H1 (cell line): ENCODE measurements around the gene MYBL2.

ENCODE experiments used
- CHD1 ChIP-seq: IDR thresholded peaks from 2 replicates; pipeline ENCODE4 v1.6.1; 2012; ENCODE audit warnings: low read depth, low read length, improper control_type of control experiment
- EZH2 ChIP-seq: fragments of 200-600 bp; sonication (generic); IDR thresholded peaks from 2 replicates; pipeline ENCODE4 v1.7.1; 2012; ENCODE audit warnings: low read depth, mild to moderate bottlenecking, moderate library complexity, low read length, inconsistent platforms; ENCODE audit not compliant: severe bottlenecking
- HDAC6 ChIP-seq: IDR thresholded peaks from one replicate; pipeline ENCODE4 v1.7.1; 2012; ENCODE audit warnings: low read depth, mild to moderate bottlenecking, inconsistent platforms, low read length, moderate library complexity
- JUND ChIP-seq: IDR thresholded peaks from 2 replicates; pipeline ENCODE4 v1.6.1; 2011; ENCODE audit warnings: mild to moderate bottlenecking, improper control_type of control experiment, low read length
- KDM1A ChIP-seq: fragments of 200-600, 300-600 bp; sonication (generic); IDR thresholded peaks from 2 replicates; pipeline ENCODE4 v1.7.1; 2016; ENCODE audit warnings: mild to moderate bottlenecking, low read length, borderline replicate concordance
- POLR2A ChIP-seq, 2 experiments: IDR thresholded peaks; 1 replicate in 1 of 2; 2 replicates in 1 of 2; pipeline ENCODE4 v1.6.1; 2011; ENCODE audit warnings: low read depth in 2 of 2, low read length in 2 of 2, mild to moderate bottlenecking in 2 of 2; ENCODE audit errors: control extremely low read depth in 1 of 2
- POLR2AphosphoS5 ChIP-seq: IDR thresholded peaks from 2 replicates; pipeline ENCODE4 v1.6.1; 2011; ENCODE audit warnings: low read depth, low read length
- RFX5 ChIP-seq: IDR thresholded peaks from 2 replicates; pipeline ENCODE4 v1.6.1; 2011; ENCODE audit warnings: low read depth, low read length, improper control_type of control experiment, borderline replicate concordance
- RNF2 ChIP-seq: fragments of 200-900, 300-1000 bp; sonication (generic); IDR thresholded peaks from 2 replicates; pipeline ENCODE4 v1.7.1; 2016; ENCODE audit warnings: borderline replicate concordance, low read depth, mild to moderate bottlenecking, antibody characterized with exemption, low read length; ENCODE audit not compliant: poor library complexity, severe bottlenecking; ENCODE audit errors: missing control alignments
- TAF1 ChIP-seq: IDR thresholded peaks from 2 replicates; pipeline ENCODE4 v1.6.1; 2011; ENCODE audit warnings: mild to moderate bottlenecking, low read depth, low read length
- ZNF274 ChIP-seq: IDR thresholded peaks from 2 replicates; pipeline ENCODE4 v1.7.0; 2012; ENCODE audit warnings: low read length, borderline replicate concordance; ENCODE audit errors: extremely low read depth
- TF ChIP-seq, protein P1 (sequence below), 3 experiments: IDR thresholded peaks; 1 replicate in 2 of 3; 2 replicates in 1 of 3; pipeline versions ENCODE4 v1.5.1 to v1.6.1; 2011; ENCODE audit warnings: low read length in 3 of 3, mild to moderate bottlenecking in 3 of 3, inconsistent platforms in 2 of 3, low read depth in 1 of 3, moderate library complexity in 1 of 3; ENCODE audit not compliant: insufficient read depth in 1 of 3; ENCODE audit errors: control extremely low read depth in 1 of 3
- TF ChIP-seq, protein P2 (sequence below): IDR thresholded peaks from 2 replicates; pipeline ENCODE4 v1.6.1; 2012; ENCODE audit warnings: inconsistent platforms

DNA sequence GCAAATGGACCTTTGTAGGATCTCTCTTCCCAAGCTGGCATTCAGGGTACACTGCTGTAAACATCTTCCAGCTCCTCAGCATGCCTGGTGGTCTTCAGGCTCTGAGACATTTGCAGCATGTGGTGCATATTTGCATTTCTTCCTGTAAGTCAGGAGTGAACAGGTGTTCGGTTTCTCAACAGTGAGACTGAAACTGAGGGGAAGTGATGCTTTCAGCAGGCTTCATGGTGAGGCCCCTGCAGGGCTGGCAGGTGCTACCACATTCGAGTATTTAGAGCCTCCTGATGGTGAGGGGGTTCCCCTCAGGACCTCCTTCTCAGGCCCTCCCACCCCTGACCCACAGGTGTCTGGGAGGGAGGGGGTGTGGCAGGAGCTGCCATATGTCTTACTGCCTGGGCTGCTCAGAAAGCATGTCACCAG lies 15.1 kb downstream of the MYBL2 start:
- TF ChIP-seq, protein P1, sequence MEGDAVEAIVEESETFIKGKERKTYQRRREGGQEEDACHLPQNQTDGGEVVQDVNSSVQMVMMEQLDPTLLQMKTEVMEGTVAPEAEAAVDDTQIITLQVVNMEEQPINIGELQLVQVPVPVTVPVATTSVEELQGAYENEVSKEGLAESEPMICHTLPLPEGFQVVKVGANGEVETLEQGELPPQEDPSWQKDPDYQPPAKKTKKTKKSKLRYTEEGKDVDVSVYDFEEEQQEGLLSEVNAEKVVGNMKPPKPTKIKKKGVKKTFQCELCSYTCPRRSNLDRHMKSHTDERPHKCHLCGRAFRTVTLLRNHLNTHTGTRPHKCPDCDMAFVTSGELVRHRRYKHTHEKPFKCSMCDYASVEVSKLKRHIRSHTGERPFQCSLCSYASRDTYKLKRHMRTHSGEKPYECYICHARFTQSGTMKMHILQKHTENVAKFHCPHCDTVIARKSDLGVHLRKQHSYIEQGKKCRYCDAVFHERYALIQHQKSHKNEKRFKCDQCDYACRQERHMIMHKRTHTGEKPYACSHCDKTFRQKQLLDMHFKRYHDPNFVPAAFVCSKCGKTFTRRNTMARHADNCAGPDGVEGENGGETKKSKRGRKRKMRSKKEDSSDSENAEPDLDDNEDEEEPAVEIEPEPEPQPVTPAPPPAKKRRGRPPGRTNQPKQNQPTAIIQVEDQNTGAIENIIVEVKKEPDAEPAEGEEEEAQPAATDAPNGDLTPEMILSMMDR (IDR thresholded peaks at IDR 0.05; ENCODE audit: control extremely low read depth in 1 of 3, insufficient read depth in 1 of 3, low read depth in 1 of 3, low read length in 3 of 3): no peak
- TF ChIP-seq POLR2A (IDR thresholded peaks at IDR 0.05; ENCODE audit: control extremely low read depth in 1 of 2, low read depth in 2 of 2, low read length in 2 of 2): no peak
- TF ChIP-seq, protein P2, sequence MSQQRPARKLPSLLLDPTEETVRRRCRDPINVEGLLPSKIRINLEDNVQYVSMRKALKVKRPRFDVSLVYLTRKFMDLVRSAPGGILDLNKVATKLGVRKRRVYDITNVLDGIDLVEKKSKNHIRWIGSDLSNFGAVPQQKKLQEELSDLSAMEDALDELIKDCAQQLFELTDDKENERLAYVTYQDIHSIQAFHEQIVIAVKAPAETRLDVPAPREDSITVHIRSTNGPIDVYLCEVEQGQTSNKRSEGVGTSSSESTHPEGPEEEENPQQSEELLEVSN: no peak
- TF ChIP-seq KDM1A: no peak
- TF ChIP-seq HDAC6: no peak
- TF ChIP-seq JUND: no peak
- TF ChIP-seq RNF2: no peak
- no peak for TF ChIP-seq POLR2AphosphoS5
- no peak for TF ChIP-seq CHD1
- TF ChIP-seq RFX5: no peak
- TF ChIP-seq EZH2: no peak
- TF ChIP-seq ZNF274: no peak
- no peak for TF ChIP-seq TAF1
